A549 (cell line): ENCODE measurements around the gene MBOAT2.

ENCODE experiments used
- CBX2 ChIP-seq: fragments of 200-600 bp; sonication (generic); IDR thresholded peaks from 2 replicates; pipeline ENCODE4 v1.6.1; 2016; ENCODE audit warnings: low read depth, mild to moderate bottlenecking, borderline replicate concordance
- CEBPB ChIP-seq, 2 experiments: fragments of >200 bp in 1 of 2; sonication (Bioruptor Twin) in 1 of 2; formaldehyde crosslinking in 1 of 2; IDR thresholded peaks; 2 replicates each; pipeline ENCODE4 v1.6.1; 2012 to 2016
- CTCF ChIP-seq: fragments of >200 bp; sonication (Bioruptor Twin); formaldehyde crosslinking; IDR thresholded peaks from 3 replicates; pipeline ENCODE4 v1.5.1; 2016
- ELK1 ChIP-seq: fragments of 150-350 bp; IDR thresholded peaks from 2 replicates; pipeline ENCODE4 v1.6.1; 2014; ENCODE audit warnings: low read depth, mild to moderate bottlenecking, low read length
- EP300 ChIP-seq, 2 experiments: fragments of >200 bp; sonication (Bioruptor Twin); formaldehyde crosslinking; IDR thresholded peaks; 2 replicates in 1 of 2; 3 replicates in 1 of 2; pipeline ENCODE4 v1.6.1; 2016 to 2017
- MYC ChIP-seq: IDR thresholded peaks from 2 replicates; pipeline ENCODE4 v1.6.1; 2012; ENCODE audit warnings: mild to moderate bottlenecking, inconsistent platforms, low read length, improper control_type of control experiment, borderline replicate concordance
- NR3C1 ChIP-seq: fragments of >200 bp; sonication (Bioruptor Twin); formaldehyde crosslinking; IDR thresholded peaks from 3 replicates; pipeline ENCODE4 v1.6.1; 2017
- POLR2A ChIP-seq: IDR thresholded peaks from 2 replicates; pipeline ENCODE4 v1.6.1; 2012; ENCODE audit warnings: mild to moderate bottlenecking, low read length
- RAD21 ChIP-seq, 2 experiments: fragments of >200 bp in 1 of 2; sonication (Bioruptor Twin) in 1 of 2; formaldehyde crosslinking in 1 of 2; IDR thresholded peaks in 1 of 2; conservative IDR thresholded peaks in 1 of 2; 2 replicates in 1 of 2; 3 replicates in 1 of 2; pipeline ENCODE4 v1.6.1; 2012 to 2018; ENCODE audit warnings: inconsistent platforms in 1 of 2
- REST ChIP-seq: fragments of 200-600 bp; sonication (generic); IDR thresholded peaks from 2 replicates; pipeline ENCODE4 v1.6.1; 2016; ENCODE audit warnings: antibody characterized with exemption, mild to moderate bottlenecking, moderate library complexity
- TF ChIP-seq, protein P1 (sequence below): IDR thresholded peaks from 2 replicates; pipeline ENCODE4 v1.6.1; 2012
- TF ChIP-seq, protein P2 (sequence below): fragments of 450-650 bp; IDR thresholded peaks from 2 replicates; pipeline ENCODE4 v1.6.1; 2014; ENCODE audit warnings: antibody characterized with exemption

DNA sequence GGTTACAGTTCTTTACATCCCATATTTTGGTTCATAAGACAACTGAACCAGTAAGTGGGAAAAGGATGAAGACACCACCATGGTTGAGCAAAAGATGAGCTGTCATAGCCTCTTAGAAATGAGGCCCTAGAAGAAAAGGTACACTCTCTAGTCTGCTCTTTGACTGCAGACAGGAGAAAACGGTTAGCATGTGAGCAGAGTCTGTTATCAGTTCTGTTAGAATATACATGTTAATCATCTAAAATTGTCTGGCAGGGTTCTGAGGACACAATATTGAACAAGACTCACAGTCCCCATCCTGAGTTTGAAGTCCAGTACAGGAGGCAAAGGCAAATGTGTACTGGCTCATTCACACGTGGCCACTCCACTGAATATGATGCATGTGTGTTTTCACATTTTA lies 78.1 kb downstream of the MBOAT2 start:
- TF ChIP-seq CTCF (no peak), RAD21 (conservative IDR thresholded peaks at IDR 0.05 in 1 of 2, IDR thresholded peaks at IDR 0.05 in 1 of 2) (no peak), ELK1 (no peak), POLR2A (no peak), CEBPB (IDR thresholded peaks at IDR 0.05) (no peak), EP300 (IDR thresholded peaks at IDR 0.05) (no peak), MYC (no peak), NR3C1 (no peak), CBX2 (no peak), REST (no peak)
- TF ChIP-seq, protein P1, sequence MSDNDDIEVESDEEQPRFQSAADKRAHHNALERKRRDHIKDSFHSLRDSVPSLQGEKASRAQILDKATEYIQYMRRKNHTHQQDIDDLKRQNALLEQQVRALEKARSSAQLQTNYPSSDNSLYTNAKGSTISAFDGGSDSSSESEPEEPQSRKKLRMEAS: no peak
- TF ChIP-seq, protein P2, sequence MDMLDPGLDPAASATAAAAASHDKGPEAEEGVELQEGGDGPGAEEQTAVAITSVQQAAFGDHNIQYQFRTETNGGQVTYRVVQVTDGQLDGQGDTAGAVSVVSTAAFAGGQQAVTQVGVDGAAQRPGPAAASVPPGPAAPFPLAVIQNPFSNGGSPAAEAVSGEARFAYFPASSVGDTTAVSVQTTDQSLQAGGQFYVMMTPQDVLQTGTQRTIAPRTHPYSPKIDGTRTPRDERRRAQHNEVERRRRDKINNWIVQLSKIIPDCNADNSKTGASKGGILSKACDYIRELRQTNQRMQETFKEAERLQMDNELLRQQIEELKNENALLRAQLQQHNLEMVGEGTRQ: no peak
